ENCODE results near the gene SLC25A47. TPM values are rescaled to one million over a fixed set of nuclear protein-coding genes. Genes with fewer than 3 reads are reported as not detected.

Gene SLC25A47
- polyA plus RNA-seq, 3 donors = 0.05 to 0.07 TPM; not detected in 1

DNA sequence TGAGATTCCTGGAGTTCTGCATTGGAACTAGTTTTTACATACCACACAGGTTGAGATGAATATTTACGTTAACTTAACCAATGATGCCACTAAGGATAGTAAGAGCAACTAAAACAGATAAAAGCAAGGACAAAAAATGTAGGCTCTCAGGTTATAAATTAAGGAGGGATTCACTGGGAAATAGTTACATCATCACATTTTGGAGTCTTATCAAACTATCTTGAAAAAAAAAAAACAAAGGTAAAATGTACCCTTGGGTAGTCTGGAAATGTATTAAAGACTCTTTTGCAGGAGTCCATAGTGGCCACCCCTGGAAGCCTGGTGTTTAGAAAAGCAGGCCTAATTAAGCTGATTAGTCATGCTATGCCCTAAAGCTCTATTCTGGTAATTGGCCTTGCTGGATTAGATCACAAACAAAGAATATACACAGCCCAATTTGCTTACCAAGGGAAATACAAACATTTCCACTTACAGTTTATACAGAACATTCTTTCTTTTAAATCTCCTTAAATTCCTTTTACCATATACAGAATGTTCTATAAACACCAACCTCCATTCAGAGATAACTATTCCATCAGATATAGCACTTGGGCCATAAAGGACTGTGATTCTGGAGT lies 39.3 kb downstream of the SLC25A47 start:
- 91 to 100% (median 96%) methylated on average over 1 of the region's 1 CpG for WGBS, 3 donors
- H3K27ac ChIP-seq (ENCODE audit: low read depth, low read length) = no peak overlapping the region

- WGBS, 3 donors = 63 to 97% (median 94%) methylated on average over 2 of the region's 2 CpGs
- H3K27ac ChIP-seq (ENCODE audit: low read depth, low read length) = no peak overlapping the region
These were observed 39.9 kb downstream of the SLC25A47 start for GRCh38 chr14:100363053-100363452.

- whole genome bisulfite sequencing, 3 donors = 18 to 53% (median 37%) methylated on average over 1 of the region's 1 CpG
These were observed 41.3 kb downstream of the SLC25A47 start for GRCh38 chr14:100364403-100364802.

DNA sequence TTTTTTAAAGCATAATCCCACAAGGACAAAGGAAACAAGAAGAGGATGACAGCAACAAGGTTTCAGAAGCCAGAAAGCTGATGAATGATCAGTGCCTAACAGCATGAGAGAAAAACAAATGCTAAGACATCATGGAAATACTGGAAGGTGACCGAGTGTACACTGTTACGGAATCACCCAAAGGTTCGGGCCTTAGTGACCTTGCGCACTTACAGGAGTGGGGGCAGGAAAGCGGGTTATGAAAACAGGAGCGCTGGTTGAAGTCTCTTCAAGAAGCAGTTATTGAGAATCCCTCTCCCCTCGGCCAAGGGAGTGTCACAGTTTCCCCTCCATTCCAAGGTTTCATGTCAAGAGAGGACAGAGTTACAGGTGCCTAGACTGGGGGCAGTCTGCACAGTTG lies 42.6 kb downstream of the SLC25A47 start:
- no peak overlapping the region for H3K27ac ChIP-seq (ENCODE audit: low read depth, low read length)
- 76 to 82% (median 76%) methylated on average over 7 of the region's 7 CpGs for WGBS, 3 donors

More at GRCh38 chr14:100364403-100364802, 41.3 kb downstream of the SLC25A47 start:
- H3K27ac ChIP-seq (ENCODE audit: low read depth, low read length) = no peak overlapping the region

DNA sequence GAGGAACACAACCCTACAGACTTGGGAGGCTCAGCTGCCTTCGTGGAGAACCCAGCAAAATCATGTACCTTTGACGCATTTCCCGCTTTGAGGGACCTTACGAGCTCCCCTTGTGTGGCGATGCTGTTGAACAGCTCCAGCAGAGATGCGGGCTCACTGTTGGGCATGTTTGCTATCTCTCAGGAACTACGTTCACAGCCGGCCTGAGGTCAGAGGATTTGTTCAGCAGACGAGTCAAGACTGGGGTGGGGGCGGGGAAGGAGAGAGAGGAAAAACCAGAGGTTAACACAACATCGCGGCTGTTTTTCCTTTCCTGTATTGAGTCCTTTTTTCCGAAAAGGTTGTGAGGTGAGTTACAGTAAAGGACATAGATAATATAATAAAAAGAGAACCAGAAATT lies 45.9 kb downstream of the SLC25A47 start:
- no peak overlapping the region for H3K27ac ChIP-seq (ENCODE audit: low read depth, low read length)

GRCh38 chr14:100370003-100370402 lies 46.9 kb downstream of the SLC25A47 start:
- WGBS, 3 donors = 69 to 94% (median 74%) methylated on average over 4 of the region's 4 CpGs
- no peak overlapping the region for H3K27ac ChIP-seq (ENCODE audit: low read depth, low read length)

More for the DNA sequence above, 45.9 kb downstream of the SLC25A47 start:
- WGBS, 3 donors = 89 to 92% (median 90%) methylated on average over 13 of the region's 13 CpGs

- no peak overlapping the region for H3K27ac ChIP-seq (ENCODE audit: low read depth, low read length)
- 79 to 81% (median 79%) methylated on average over 6 of the region's 6 CpGs for WGBS, 3 donors
These were observed 48.6 kb downstream of the SLC25A47 start for GRCh38 chr14:100371773-100372172.

DNA sequence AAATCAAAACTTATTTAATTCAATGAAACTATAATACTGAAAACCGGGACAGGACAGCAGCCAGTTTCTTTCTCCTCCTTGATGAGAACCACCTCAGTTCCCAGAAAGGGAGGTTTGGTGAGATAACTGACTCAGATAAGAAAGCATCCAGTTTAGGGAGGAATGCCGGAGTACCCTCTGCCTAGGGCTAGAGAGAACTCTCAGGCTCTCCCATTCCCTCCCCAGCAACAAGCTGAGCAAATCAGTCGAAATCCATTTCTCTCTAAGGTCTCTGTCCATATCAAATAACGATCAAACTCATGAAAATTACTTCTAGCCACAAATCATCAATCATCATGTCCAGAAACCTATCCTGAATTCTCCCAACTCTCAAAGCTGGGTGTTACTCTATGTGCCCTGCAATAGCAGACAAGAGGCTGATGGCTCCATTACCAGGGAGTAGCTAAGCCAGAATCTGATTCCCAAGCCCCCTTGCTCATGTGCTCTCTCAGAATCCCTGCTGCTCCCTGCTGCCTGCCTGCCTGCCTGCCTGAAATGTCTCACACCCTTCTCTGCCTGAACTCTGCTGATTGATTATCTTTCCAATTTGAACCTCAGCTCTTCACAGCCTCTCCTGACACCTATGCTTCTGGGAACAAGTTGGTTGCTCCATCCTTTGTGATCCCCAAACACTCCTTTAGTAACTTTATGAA lies 49.4 kb downstream of the SLC25A47 start:
- no peak overlapping the region for H3K27ac ChIP-seq (ENCODE audit: low read depth, low read length)

DNA sequence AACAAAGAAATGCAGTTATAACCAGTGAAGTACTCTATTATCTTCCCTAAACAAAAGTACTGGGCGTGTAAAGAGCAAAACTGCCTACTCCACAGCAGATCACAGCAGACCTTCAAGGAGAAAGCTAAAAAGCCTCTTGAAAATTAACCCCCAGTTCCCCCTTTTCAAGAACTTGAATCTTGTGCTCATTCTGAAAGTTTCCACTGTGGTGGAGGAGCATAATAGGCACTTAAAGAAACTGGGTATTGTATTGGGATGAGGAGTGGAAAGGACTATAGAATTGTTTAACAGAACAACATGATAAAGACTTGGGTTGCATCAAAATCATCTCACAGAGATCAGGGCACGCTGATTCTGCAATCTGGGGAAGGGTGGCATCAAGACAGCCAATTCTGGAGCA lies 51.1 kb downstream of the SLC25A47 start:
- H3K27ac ChIP-seq (ENCODE audit: low read depth, low read length) = no peak overlapping the region
- WGBS, 3 donors = 54 to 85% (median 68%) methylated on average over 2 of the region's 2 CpGs

More for the DNA sequence above, 49.4 kb downstream of the SLC25A47 start:
- 51 to 73% (median 64%) methylated on average over 4 of the region's 4 CpGs for WGBS, 3 donors

DNA sequence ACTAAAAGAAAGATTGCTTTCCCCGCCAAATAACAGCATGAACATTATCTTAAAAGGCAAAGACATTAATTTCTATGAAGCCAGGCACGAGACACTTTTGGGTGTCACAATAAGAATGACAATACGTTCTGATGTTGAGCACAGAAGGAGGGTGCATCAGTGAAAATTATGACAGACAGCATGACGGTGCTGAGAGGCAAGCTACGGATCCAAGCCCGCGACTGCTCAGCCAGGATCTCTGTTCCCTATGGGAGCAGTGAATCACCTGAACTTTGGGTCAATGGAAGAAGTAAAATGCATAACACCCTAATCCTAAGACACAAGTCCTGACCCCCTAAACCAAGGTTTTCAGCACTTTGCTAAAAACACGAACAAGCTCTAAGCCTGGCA lies 51.7 kb downstream of the SLC25A47 start:
- H3K27ac ChIP-seq (ENCODE audit: low read depth, low read length) = no peak overlapping the region
- 40 to 72% (median 41%) methylated on average over 8 of the region's 8 CpGs for WGBS, 3 donors

DNA sequence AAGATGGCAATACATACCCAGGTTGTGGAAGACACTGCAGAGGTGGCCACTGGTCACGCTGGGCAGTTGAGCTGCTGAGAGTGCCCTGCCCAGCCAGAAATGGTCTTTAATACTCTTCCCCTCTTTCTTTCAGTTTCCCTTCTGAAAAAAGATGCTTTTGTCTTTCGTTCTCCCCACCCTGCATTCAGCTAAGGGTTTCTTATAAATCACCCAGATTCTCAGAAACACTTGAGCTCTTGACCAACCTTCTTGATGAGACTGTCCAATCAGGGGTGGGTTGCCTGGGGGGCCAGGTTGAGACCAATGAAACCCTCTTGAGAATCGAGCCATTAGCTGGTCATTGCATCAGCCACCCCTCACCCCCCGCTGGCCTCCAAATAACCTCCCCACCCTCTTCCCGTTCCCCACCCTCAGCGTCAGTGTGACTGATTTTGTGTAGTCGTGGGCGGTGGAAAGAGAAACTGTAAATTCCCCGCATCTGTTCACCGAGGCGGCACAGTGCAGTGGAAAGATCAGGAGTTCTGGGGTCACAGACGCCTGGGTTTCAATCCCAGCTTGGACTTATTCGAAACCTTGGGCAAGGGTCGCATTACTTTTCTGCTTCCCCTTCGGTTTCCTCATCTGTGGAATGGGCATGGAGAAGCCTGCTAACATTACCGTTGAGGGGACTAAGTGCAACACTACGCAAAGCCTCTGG lies 52.3 kb downstream of the SLC25A47 start:
- 1 to 5% (median 2%) methylated on average over 17 of the region's 17 CpGs for WGBS, 3 donors
- peak overlapping the region; percentile 86 for H3K27ac ChIP-seq (ENCODE audit: low read depth, low read length)

GRCh38 chr14:100375963-100376735 lies 53.0 kb downstream of the SLC25A47 start, which contains the start of gene WDR25:
Gene WDR25 (plus strand): TSS chr14:100376485.
- peak within 1 kb of the TSS; percentile 86 for H3K27ac ChIP-seq (ENCODE audit: low read depth, low read length)
- WGBS, 3 donors = 0% methylated on average over 59 to 74 of the region's 74 CpGs

DNA sequence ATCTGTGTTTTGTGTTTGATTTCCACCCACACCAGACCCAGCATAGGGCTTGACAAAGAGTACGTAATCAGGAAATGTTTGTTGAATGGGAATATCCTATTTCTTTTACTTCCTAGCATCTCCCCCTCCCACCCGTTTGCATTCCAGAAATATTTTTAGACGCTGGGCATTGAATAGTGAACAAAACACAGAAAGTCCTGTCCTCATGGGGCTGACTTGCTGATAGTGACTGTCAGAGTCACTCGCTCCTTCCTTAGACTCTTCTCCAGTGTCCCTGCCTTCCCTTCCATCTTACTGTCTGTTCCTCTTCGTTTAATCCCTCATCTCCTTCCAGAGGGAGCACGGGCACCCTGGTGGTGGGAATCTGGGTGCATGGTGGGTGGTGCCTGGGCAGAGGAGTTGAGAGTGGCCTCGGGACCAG lies 53.6 kb downstream of the SLC25A47 start:
- H3K27ac ChIP-seq (ENCODE audit: low read depth, low read length) = peak overlapping the region; percentile 53
- WGBS, 3 donors = 18 to 20% (median 20%) methylated on average over 7 of the region's 7 CpGs

Other genes starting within 250 kb of the SLC25A47 start
- gene DEGS2, start 163.7 kb upstream of the SLC25A47 start, polyA plus RNA-seq = 1 to 10 TPM in 2 of 3 donors, under 1 TPM in 1; 0.22 to 4.2 (median 2.0) TPM
- gene YY1, start 84.2 kb upstream of the SLC25A47 start, polyA plus RNA-seq = 10 to 100 TPM; 11.1 to 24.3 (median 19.0) TPM
- 10 to 100 TPM; 13.4 to 40.8 (median 25.5) TPM for gene SLC25A29, start 16.9 kb upstream of the SLC25A47 start, polyA plus RNA-seq
- gene WDR25, start 53.1 kb downstream of the SLC25A47 start, polyA plus RNA-seq = 1 to 10 TPM; 5.0 to 7.5 (median 5.8) TPM